ENCODE results near the gene MLX.

DNA sequence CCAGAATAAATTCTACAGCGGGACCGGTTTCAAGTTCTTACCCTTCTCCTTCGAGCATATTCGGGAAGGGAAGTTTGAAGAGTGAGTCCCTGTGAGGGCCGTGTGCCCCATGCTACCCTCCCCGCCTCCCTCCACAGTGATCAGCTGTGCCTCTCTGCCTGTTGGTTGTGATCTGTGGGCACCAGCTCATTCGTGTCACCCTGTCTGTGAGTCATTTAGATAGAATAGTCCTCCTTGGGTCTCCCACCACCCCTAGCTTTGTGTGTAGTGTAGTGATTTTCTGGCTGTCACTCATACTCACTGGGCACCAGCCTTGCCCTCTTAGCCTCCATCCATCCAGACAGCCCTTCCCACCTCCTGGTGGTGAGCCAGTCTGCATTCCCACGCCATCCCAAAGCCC is 45.9 kb upstream of the MLX start:
- no peak for TF ChIP-seq POLR2A (IDR thresholded peaks at IDR 0.05)
- TF ChIP-seq, protein P1, sequence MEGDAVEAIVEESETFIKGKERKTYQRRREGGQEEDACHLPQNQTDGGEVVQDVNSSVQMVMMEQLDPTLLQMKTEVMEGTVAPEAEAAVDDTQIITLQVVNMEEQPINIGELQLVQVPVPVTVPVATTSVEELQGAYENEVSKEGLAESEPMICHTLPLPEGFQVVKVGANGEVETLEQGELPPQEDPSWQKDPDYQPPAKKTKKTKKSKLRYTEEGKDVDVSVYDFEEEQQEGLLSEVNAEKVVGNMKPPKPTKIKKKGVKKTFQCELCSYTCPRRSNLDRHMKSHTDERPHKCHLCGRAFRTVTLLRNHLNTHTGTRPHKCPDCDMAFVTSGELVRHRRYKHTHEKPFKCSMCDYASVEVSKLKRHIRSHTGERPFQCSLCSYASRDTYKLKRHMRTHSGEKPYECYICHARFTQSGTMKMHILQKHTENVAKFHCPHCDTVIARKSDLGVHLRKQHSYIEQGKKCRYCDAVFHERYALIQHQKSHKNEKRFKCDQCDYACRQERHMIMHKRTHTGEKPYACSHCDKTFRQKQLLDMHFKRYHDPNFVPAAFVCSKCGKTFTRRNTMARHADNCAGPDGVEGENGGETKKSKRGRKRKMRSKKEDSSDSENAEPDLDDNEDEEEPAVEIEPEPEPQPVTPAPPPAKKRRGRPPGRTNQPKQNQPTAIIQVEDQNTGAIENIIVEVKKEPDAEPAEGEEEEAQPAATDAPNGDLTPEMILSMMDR (IDR thresholded peaks at IDR 0.05), result no peak
- no peak for TF ChIP-seq POLR2AphosphoS5 (IDR thresholded peaks at IDR 0.05)
- TF ChIP-seq EP300 (IDR thresholded peaks at IDR 0.05), result no peak
